Smooth muscle cell (in vitro differentiated cells): ENCODE measurements around the gene RPTOR. TPM values are rescaled to one million over a fixed set of nuclear protein-coding genes. Genes with fewer than 3 reads are reported as not detected.

ENCODE experiments used
- DNase-seq: peaks from one replicate; lab custom pipeline; 2025; ENCODE audit not compliant: unreplicated experiment; lab: John Stamatoyannopoulos, UW
- H2AFZ ChIP-seq: fragments of 200-600 bp; sonication (generic); 2 replicates; pipeline ENCODE4 v1.6.0; 2016; ENCODE audit warnings: antibody characterized with exemption, low read depth, mild to moderate bottlenecking
- H3F3A ChIP-seq: fragments of 200-600 bp; sonication (generic); 2 replicates; pipeline ENCODE4 v1.6.0; 2017; ENCODE audit warnings: antibody characterized with exemption, low read depth
- H3K27ac ChIP-seq: fragments of 200-600 bp; sonication (generic); 2 replicates; pipeline ENCODE4 v1.5.1; 2016; ENCODE audit warnings: low read depth, mild to moderate bottlenecking
- H3K27me3 ChIP-seq: fragments of 200-600 bp; sonication (generic); 2 replicates; pipeline ENCODE4 v1.6.1; 2016; ENCODE audit warnings: low read depth, mild to moderate bottlenecking
- H3K36me3 ChIP-seq: fragments of 200-600 bp; sonication (generic); 2 replicates; pipeline ENCODE4 v1.5.1; 2016; ENCODE audit warnings: low read depth
- H3K4me1 ChIP-seq: fragments of 200-600 bp; sonication (generic); 2 replicates; pipeline ENCODE4 v1.5.1; 2016; ENCODE audit warnings: low read depth
- H3K4me2 ChIP-seq: fragments of 200-600 bp; sonication (generic); 2 replicates; pipeline ENCODE4 v1.6.0; 2016; ENCODE audit warnings: mild to moderate bottlenecking
- H3K4me3 ChIP-seq: fragments of 200-600 bp; sonication (generic); 2 replicates; pipeline ENCODE4 v1.5.1; 2016; ENCODE audit warnings: mild to moderate bottlenecking
- H3K79me2 ChIP-seq: fragments of 200-600 bp; sonication (generic); 2 replicates; pipeline ENCODE4 v1.6.0; 2016; ENCODE audit warnings: low read depth, mild to moderate bottlenecking
- H3K9ac ChIP-seq: fragments of 200-600 bp; sonication (generic); 2 replicates; pipeline ENCODE4 v1.6.0; 2016; ENCODE audit warnings: low read depth
- H3K9me3 ChIP-seq: fragments of 200-600 bp; sonication (generic); replicated peaks from 2 replicates; pipeline ENCODE4 v1.5.1; 2016; ENCODE audit warnings: low read depth
- H4K20me1 ChIP-seq: fragments of 200-600 bp; sonication (generic); 2 replicates; pipeline ENCODE4 v1.6.0; 2016; ENCODE audit warnings: low read depth
- WGBS: methylation state at CpG from one replicate; pipeline ENCODE4 v1.1.7; 2016; ENCODE audit warnings: low lambda C conversion rate; 5-methylcytosine and 5-hydroxymethylcytosine counted together
- polyA plus RNA-seq: library from polyadenylated mRNA; unstranded; fragments of >200 nt; fragmentation: Nextera tagmentation; extraction: Ambion mirVana; gene quantifications from 2 replicates; pipeline ENCODE4 v1.2.1, GENCODE V29; 2016
- total RNA-seq: library from RNA; depleted of rRNA; stranded (reverse); fragments of >200 nt; gene quantifications from 2 replicates; pipeline ENCODE4 v1.2.3, GENCODE V29; 2014
- TF ChIP-seq, protein P1 (sequence below): fragments of 200-600 bp; sonication (generic); IDR thresholded peaks from 2 replicates; pipeline ENCODE4 v1.5.1; 2017; ENCODE audit warnings: borderline replicate concordance, mild to moderate bottlenecking, antibody characterized with exemption; ENCODE audit not compliant: insufficient read depth, poor library complexity, severe bottlenecking

The RPTOR gene
- total and polyA plus RNA-seq, 2 experiments from 2014 or later, result 10.6 to 12.2 TPM

DNA sequence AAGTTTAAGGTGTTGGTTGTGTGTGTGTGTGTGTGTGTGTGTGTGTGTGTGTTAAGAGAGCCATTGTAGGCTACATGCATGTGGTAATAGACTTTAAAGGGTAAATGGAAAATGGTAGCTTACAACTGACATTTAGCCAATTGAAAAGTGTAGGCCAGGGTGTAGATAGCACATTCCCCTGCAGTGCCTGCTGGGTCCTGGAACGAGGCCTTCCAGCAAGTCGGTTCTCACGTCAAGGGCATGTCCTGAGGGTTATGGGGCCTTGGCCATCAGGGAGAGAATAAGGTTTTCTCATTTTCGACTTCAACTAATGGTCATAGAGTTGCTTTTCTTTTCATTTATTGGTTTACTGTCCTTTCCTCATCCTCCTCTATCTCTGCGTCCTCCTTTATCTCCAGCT, 65.1 kb downstream of the RPTOR start:
- no peak overlapping the region for H3K4me3 ChIP-seq
- no peaks in the 10 kb centered on the region for H3K27me3 ChIP-seq
- H3K27ac ChIP-seq, result no peak overlapping the region
- DNase-seq, result no peak
- no peak overlapping the region for H3K4me2 ChIP-seq
- peaks cover 91% of the 10 kb centered on the region for H3K79me2 ChIP-seq
- peaks cover 97% of the 10 kb centered on the region for H4K20me1 ChIP-seq
- no peaks in the 10 kb centered on the region for H3K36me3 ChIP-seq
- H3K4me1 ChIP-seq, result no peaks in the 10 kb centered on the region
- H3K9me3 ChIP-seq, result no peaks in the 10 kb centered on the region
- H2AFZ ChIP-seq, result no peak overlapping the region
- WGBS, result 97% methylated on average over 5 of the region's 5 CpGs
- TF ChIP-seq, protein P1, sequence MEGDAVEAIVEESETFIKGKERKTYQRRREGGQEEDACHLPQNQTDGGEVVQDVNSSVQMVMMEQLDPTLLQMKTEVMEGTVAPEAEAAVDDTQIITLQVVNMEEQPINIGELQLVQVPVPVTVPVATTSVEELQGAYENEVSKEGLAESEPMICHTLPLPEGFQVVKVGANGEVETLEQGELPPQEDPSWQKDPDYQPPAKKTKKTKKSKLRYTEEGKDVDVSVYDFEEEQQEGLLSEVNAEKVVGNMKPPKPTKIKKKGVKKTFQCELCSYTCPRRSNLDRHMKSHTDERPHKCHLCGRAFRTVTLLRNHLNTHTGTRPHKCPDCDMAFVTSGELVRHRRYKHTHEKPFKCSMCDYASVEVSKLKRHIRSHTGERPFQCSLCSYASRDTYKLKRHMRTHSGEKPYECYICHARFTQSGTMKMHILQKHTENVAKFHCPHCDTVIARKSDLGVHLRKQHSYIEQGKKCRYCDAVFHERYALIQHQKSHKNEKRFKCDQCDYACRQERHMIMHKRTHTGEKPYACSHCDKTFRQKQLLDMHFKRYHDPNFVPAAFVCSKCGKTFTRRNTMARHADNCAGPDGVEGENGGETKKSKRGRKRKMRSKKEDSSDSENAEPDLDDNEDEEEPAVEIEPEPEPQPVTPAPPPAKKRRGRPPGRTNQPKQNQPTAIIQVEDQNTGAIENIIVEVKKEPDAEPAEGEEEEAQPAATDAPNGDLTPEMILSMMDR, result no peak
- H3K9ac ChIP-seq, result no peak overlapping the region
- no peaks in the 10 kb centered on the region for H3F3A ChIP-seq

DNA sequence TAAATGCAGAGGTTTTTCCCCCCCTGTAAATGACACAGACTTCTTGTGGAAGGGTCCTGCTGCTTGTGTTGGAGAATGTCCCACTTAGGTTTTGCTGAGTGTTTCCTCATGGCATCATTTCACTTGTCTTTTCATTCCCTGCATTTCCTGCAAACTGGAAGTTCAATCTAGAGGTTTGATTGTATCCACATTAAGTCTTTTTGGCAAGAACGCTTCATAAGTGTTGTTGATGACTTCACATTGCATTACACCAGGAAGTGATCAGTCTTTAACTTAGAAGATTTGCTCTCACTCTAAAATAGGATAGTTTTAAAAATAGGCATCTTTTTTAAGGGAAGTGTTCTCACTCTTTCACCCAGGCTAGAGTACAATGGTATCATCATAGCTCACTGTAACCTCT, 67.2 kb downstream of the RPTOR start:
- no peaks in the 10 kb centered on the region for H3K36me3 ChIP-seq
- TF ChIP-seq, protein P1, result no peak
- H3K4me1 ChIP-seq, result no peaks in the 10 kb centered on the region
- no peak overlapping the region for H3K27ac ChIP-seq
- H2AFZ ChIP-seq, result no peak overlapping the region
- H3K9ac ChIP-seq, result no peak overlapping the region
- WGBS, result 96% methylated on average over 1 of the region's 1 CpG
- H3K9me3 ChIP-seq, result no peaks in the 10 kb centered on the region
- no peak overlapping the region for H3K4me3 ChIP-seq
- H3K27me3 ChIP-seq, result no peaks in the 10 kb centered on the region
- DNase-seq, result no peak
- H4K20me1 ChIP-seq, result peaks cover 89% of the 10 kb centered on the region
- no peaks in the 10 kb centered on the region for H3F3A ChIP-seq
- H3K79me2 ChIP-seq, result peaks cover 84% of the 10 kb centered on the region
- no peak overlapping the region for H3K4me2 ChIP-seq

DNA sequence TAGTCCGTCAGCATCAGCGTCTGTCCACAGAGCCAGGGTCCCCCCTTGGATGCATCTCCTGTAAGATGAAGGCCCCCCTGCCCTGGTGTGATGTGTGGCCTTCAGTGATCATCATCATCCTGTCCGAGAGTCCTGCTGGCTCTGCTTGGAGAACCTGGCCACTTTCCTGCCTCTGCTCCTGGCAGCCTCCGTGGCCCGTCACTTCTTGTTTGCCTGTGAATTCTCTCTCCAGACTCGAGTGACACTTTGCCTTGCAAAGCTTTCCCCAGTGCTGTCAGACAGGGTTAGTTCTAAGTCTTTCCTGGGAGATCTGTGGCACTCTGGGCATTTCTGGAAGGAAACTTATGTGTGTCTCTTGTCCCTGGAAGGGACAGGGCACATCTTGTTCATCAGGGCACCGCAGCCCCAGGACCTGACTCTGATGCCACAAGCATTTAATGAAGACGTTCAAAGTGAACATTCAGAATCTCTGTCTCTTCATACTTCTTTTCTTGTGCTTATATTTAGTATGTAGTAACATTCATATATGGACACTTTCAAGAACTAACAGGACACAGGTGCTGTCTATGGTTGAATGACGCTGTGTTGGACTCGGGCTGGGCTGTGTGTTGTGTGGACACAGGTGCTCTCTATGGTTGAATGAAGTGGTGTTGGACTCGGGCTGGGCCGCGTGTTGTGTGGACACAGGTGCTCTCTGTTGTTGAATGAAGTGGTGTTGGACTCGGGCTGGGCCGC, 68.5 kb downstream of the RPTOR start:
- Histone ChIP-seq H3K27me3 (no peaks in the 10 kb centered on the region), H3K79me2 (peaks cover 70% of the 10 kb centered on the region), H3K36me3 (no peaks in the 10 kb centered on the region), H3K4me2 (no peak overlapping the region), H3K9ac (no peak overlapping the region), H2AFZ (no peak overlapping the region), H3K4me1 (no peaks in the 10 kb centered on the region), H4K20me1 (peaks cover 80% of the 10 kb centered on the region), H3K27ac (no peak overlapping the region), H3K4me3 (no peak overlapping the region), H3F3A (no peaks in the 10 kb centered on the region), H3K9me3 (no peaks in the 10 kb centered on the region)
- DNase-seq, result no peak
- TF ChIP-seq, protein P1, result no peak
- WGBS, result 96% methylated on average over 15 of the region's 15 CpGs

DNA sequence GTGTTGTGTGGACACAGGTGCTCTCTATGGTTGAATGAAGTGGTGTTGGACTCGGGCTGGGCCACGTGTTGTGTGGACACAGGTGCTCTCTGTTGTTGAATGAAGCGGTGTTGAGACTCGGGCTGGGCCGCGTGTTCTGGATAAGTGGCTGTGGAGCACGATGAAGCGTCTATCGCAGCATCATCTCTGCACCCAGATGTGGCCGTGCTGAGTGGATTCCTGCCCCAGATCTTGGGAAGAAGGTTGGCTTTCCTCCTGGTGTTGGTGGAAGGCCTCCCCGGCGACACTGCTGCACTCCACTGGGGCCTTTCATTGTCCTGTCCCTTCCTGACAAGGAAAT, 69.1 kb downstream of the RPTOR start:
- Histone ChIP-seq H4K20me1 (peaks cover 80% of the 10 kb centered on the region), H3K79me2 (peaks cover 65% of the 10 kb centered on the region), H2AFZ (no peak overlapping the region), H3K27me3 (no peaks in the 10 kb centered on the region), H3K4me3 (no peak overlapping the region), H3K27ac (no peak overlapping the region), H3K4me1 (no peaks in the 10 kb centered on the region), H3K9ac (no peak overlapping the region), H3F3A (no peaks in the 10 kb centered on the region), H3K9me3 (no peaks in the 10 kb centered on the region), H3K4me2 (no peak overlapping the region), H3K36me3 (no peaks in the 10 kb centered on the region)
- TF ChIP-seq, protein P1, result no peak
- 98% methylated on average over 12 of the region's 12 CpGs for WGBS
- DNase-seq, result no peak
